ENCODE measurements around the gene DISP2.

- TF ChIP-seq CTCF (IDR thresholded peaks at IDR 0.05; ENCODE audit: insufficient read depth, low read depth, low read length) (no peak), EZH2 (IDR thresholded peaks at IDR 0.05; ENCODE audit: insufficient read depth, low read length) (no peak)
Observed at GRCh38 chr15:40413036-40413435, 55.0 kb downstream of the DISP2 start.
